ENCODE data around the gene ZNF689.
"Not testable (repeated sequence)": the region's sequence is repeated elsewhere in the genome, so short reads cannot be mapped to it uniquely, and the experiment has no call there.

Gene ZNF689

GRCh38 chr16:30636599-30636998, 26.4 kb upstream of the ZNF689 start:
- no peak for DNase-seq (ENCODE audit: low read depth in 2 of 2)

- DNase-seq (ENCODE audit: low read depth in 2 of 2), result no peak
These were observed 23.3 kb upstream of the ZNF689 start for GRCh38 chr16:30633526-30633925.

- DNase-seq (ENCODE audit: low read depth in 2 of 2), result not testable (repeated sequence)
These were observed 22.3 kb upstream of the ZNF689 start for GRCh38 chr16:30632454-30632853.

- DNase-seq (ENCODE audit: low read depth in 2 of 2), result peak; percentile 72 to 77
These were observed 18.7 kb upstream of the ZNF689 start for GRCh38 chr16:30628628-30629540.

GRCh38 chr16:30626236-30626635, 16.0 kb upstream of the ZNF689 start:
- no peak for DNase-seq (ENCODE audit: low read depth in 2 of 2)

GRCh38 chr16:30623536-30624283, 13.5 kb upstream of the ZNF689 start:
- no peak for DNase-seq (ENCODE audit: low read depth in 2 of 2)

GRCh38 chr16:30622455-30623032, 12.4 kb upstream of the ZNF689 start:
- DNase-seq (ENCODE audit: low read depth in 2 of 2), result no peak

GRCh38 chr16:30621765-30622164, 11.6 kb upstream of the ZNF689 start:
- DNase-seq (ENCODE audit: low read depth in 2 of 2), result no peak

GRCh38 chr16:30620169-30620568, 10.0 kb upstream of the ZNF689 start:
- no peak for DNase-seq (ENCODE audit: low read depth in 2 of 2)

- DNase-seq (ENCODE audit: low read depth in 2 of 2), result no peak
These were observed 9.4 kb upstream of the ZNF689 start for GRCh38 chr16:30619638-30620037.

- no peak for DNase-seq (ENCODE audit: low read depth in 2 of 2)
These were observed 9.0 kb upstream of the ZNF689 start for GRCh38 chr16:30619202-30619601.

GRCh38 chr16:30615358-30616091, 5.3 kb upstream of the ZNF689 start:
- peak in 1 of 2 donors; percentile 27 for DNase-seq (ENCODE audit: low read depth in 2 of 2)

GRCh38 chr16:30609002-30609925, 925 bp downstream of the ZNF689 start:
- DNase-seq (ENCODE audit: low read depth in 2 of 2), result no peak

GRCh38 chr16:30606004-30606403, 4.2 kb downstream of the ZNF689 start:
- no peak for DNase-seq (ENCODE audit: low read depth in 2 of 2)

- no peak for DNase-seq (ENCODE audit: low read depth in 2 of 2)
These were observed 5.0 kb downstream of the ZNF689 start for GRCh38 chr16:30605158-30605557.

GRCh38 chr16:30604316-30604947, 5.8 kb downstream of the ZNF689 start:
- no peak for DNase-seq (ENCODE audit: low read depth in 2 of 2)

GRCh38 chr16:30603945-30604315, 6.3 kb downstream of the ZNF689 start:
- DNase-seq (ENCODE audit: low read depth in 2 of 2), result no peak

- no peak for DNase-seq (ENCODE audit: low read depth in 2 of 2)
These were observed 7.4 kb downstream of the ZNF689 start for GRCh38 chr16:30602616-30603277.

GRCh38 chr16:30601966-30602365, 8.2 kb downstream of the ZNF689 start:
- DNase-seq (ENCODE audit: low read depth in 2 of 2), result no peak

GRCh38 chr16:30600929-30601328, 9.3 kb downstream of the ZNF689 start:
- DNase-seq (ENCODE audit: low read depth in 2 of 2), result no peak

Measured in activated CD8-positive, alpha-beta memory T cell treated with anti-CD3 and anti-CD28 coated beads for 4 hours (primary cell).